Thyroid gland (tissue), 4 donors: ENCODE data around the gene ACAP3.

Experiments
- POLR2A ChIP-seq, 2 donors: fragments of 450-650 bp; IDR thresholded peaks; one replicate each; pipeline ENCODE4 v1.6.1; 2017; ENCODE audit warnings: antibody characterized with exemption in 2 of 2, mild to moderate bottlenecking in 2 of 2, moderate library complexity in 1 of 2
- TF ChIP-seq, protein P1 (sequence below), 6 experiments: fragments of 200-600 bp in 3 of 6; fragments of 450-650 bp in 3 of 6; sonication (generic) in 3 of 6; IDR thresholded peaks; one replicate each; pipeline ENCODE4 v1.5.1; 2016 to 2019; ENCODE audit warnings: antibody characterized with exemption in 6 of 6, mild to moderate bottlenecking in 2 of 6, inconsistent platforms in 1 of 6, moderate library complexity in 1 of 6

GRCh38 chr1:1342061-1342562 lies 34.4 kb upstream of the ACAP3 start:
- TF ChIP-seq, protein P1, sequence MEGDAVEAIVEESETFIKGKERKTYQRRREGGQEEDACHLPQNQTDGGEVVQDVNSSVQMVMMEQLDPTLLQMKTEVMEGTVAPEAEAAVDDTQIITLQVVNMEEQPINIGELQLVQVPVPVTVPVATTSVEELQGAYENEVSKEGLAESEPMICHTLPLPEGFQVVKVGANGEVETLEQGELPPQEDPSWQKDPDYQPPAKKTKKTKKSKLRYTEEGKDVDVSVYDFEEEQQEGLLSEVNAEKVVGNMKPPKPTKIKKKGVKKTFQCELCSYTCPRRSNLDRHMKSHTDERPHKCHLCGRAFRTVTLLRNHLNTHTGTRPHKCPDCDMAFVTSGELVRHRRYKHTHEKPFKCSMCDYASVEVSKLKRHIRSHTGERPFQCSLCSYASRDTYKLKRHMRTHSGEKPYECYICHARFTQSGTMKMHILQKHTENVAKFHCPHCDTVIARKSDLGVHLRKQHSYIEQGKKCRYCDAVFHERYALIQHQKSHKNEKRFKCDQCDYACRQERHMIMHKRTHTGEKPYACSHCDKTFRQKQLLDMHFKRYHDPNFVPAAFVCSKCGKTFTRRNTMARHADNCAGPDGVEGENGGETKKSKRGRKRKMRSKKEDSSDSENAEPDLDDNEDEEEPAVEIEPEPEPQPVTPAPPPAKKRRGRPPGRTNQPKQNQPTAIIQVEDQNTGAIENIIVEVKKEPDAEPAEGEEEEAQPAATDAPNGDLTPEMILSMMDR (IDR thresholded peaks at IDR 0.05): no peak
- no peak for TF ChIP-seq POLR2A (IDR thresholded peaks at IDR 0.05)
